K562 (cell line): ENCODE results near the gene SHE. TPM values are rescaled to one million over a fixed set of nuclear protein-coding genes. Genes with fewer than 3 reads are reported as not detected.

Source experiments
- ATAC-seq: fragments of 200-7000 bp; cut with Tn5 transposase; 3 replicates; pipeline ENCODE4 v1.9.1; 2020; ENCODE audit warnings: moderate library complexity
- BruUV-seq: library from RNA; stranded (reverse); fragments of 400-500 nt; replicated peaks from 2 replicates; lab custom pipeline; 2021; lab: Mats Ljungman, UMichigan
- CTCF ChIA-PET: fragments of 300-600 bp; formaldehyde crosslinking; extraction: SDS; loops from one replicate; lab custom pipeline; 2021; ENCODE audit warnings: low intra/inter-chr PET ratio; lab: Yijun Ruan, JAX
- POLR2A ChIA-PET: fragments of 300-600, 350-650 bp; sonication (Branson Sonifier 250); formaldehyde crosslinking; extraction: SDS; loops from one replicate; lab custom pipeline; 2021; ENCODE audit warnings: antibody characterized with exemption, inconsistent platforms; lab: Yijun Ruan, JAX
- DNase-seq, 4 experiments: peaks; one replicate each; pipeline versions ENCODE4 v3.0.0 to v3.0.0-alpha.2; 2011 to 2018; ENCODE audit warnings: low spot score in 3 of 4, mixed read lengths in 3 of 4; ENCODE audit errors: extremely low read depth in 1 of 4
- FAIRE-seq: peaks from 2 replicates; lab custom pipeline; 2011; peaks lifted over from hg19 to GRCh38; lab: Jason Lieb, UNC
- H2AFZ ChIP-seq: 2 replicates; pipeline ENCODE4 v1.6.0; 2011; ENCODE audit warnings: low read depth, low read length, control low read depth, inconsistent platforms
- H3K27ac ChIP-seq: fragments of 200-600 bp; 3 replicates; pipeline ENCODE4 v1.8.0; 2011; ENCODE audit warnings: low read depth, mild to moderate bottlenecking, control low read depth, inconsistent platforms, low read length, moderate library complexity, mixed read lengths; ENCODE audit errors: extremely low read depth
- H3K27me3 ChIP-seq, 2 experiments: fragments of 300-600 bp in 1 of 2; 2 replicates in 1 of 2; 3 replicates in 1 of 2; pipeline versions ENCODE4 v1.6.0 to v1.8.0; 2011; ENCODE audit warnings: inconsistent platforms in 2 of 2, low read length in 2 of 2, mild to moderate bottlenecking in 1 of 2, mixed read lengths in 1 of 2, moderate library complexity in 1 of 2; ENCODE audit not compliant: control insufficient read depth in 2 of 2, insufficient read depth in 2 of 2
- H3K36me3 ChIP-seq: fragments of 300-600 bp; 3 replicates; pipeline ENCODE4 v1.8.0; 2011; ENCODE audit warnings: mild to moderate bottlenecking, low read length, inconsistent platforms; ENCODE audit not compliant: control insufficient read depth, insufficient read depth
- H3K4me1 ChIP-seq, 2 experiments: fragments of 200-600 bp in 1 of 2; replicated peaks in 1 of 2; 2 replicates in 1 of 2; 3 replicates in 1 of 2; pipeline versions ENCODE4 v1.5.1 to v1.8.0; 2011; ENCODE audit warnings: inconsistent platforms in 2 of 2, low read length in 2 of 2, mild to moderate bottlenecking in 1 of 2, mixed read lengths in 1 of 2, moderate library complexity in 1 of 2; ENCODE audit not compliant: control insufficient read depth in 2 of 2, insufficient read depth in 2 of 2
- H3K4me2 ChIP-seq: 2 replicates; pipeline ENCODE4 v1.6.1; 2011; ENCODE audit warnings: low read length, control low read depth, inconsistent platforms, mixed read lengths; ENCODE audit not compliant: insufficient read depth
- H3K4me3 ChIP-seq: fragments of 200-600 bp; sonication (generic), shearing (Covaris generic); 2 replicates; pipeline ENCODE4 v1.5.1; 2016; ENCODE audit warnings: control low read depth, inconsistent platforms
- H3K79me2 ChIP-seq: fragments of 200-600 bp; 3 replicates; pipeline ENCODE4 v1.8.0; 2011; ENCODE audit warnings: low read length, inconsistent platforms; ENCODE audit not compliant: control insufficient read depth, insufficient read depth
- H3K9ac ChIP-seq, 2 experiments: 2 replicates each; pipeline versions ENCODE4 v1.6.0 to v1.6.1; 2011; ENCODE audit warnings: low read depth in 2 of 2, low read length in 2 of 2, control low read depth in 1 of 2, inconsistent platforms in 1 of 2, mild to moderate bottlenecking in 1 of 2, mixed read lengths in 1 of 2; ENCODE audit not compliant: insufficient read depth in 1 of 2
- H3K9me1 ChIP-seq: one replicate; pipeline ENCODE4 v1.6.0; 2011; ENCODE audit warnings: inconsistent platforms, mild to moderate bottlenecking, low read length, moderate library complexity; ENCODE audit not compliant: control insufficient read depth, insufficient read depth
- H3K9me3 ChIP-seq: replicated peaks from 2 replicates; pipeline ENCODE4 v1.5.1; 2011; ENCODE audit warnings: low read depth, low read length, inconsistent platforms; ENCODE audit not compliant: control insufficient read depth, insufficient read depth
- H4K20me1 ChIP-seq: replicated peaks from 2 replicates; pipeline ENCODE4 v1.6.1; 2011; ENCODE audit warnings: low read length, inconsistent platforms, mixed read lengths; ENCODE audit not compliant: control insufficient read depth, insufficient read depth
- HOXB6 ChIP-seq: fragments of 250-450 bp; sonication (Bioruptor Pico); IDR thresholded peaks from 2 replicates; pipeline ENCODE4 v1.5.1; 2022; ENCODE audit warnings: mild to moderate bottlenecking, borderline replicate concordance
- RBM39 ChIP-seq: fragments of 200-400 bp; formaldehyde crosslinking; optimal IDR thresholded peaks from 2 replicates; pipeline ENCODE3; 2018; ENCODE audit warnings: low read depth, low read length
- SREBF2 ChIP-seq: sonication (generic); formaldehyde crosslinking; IDR thresholded peaks from 2 replicates; pipeline ENCODE4 v1.4.0; 2020; ENCODE audit warnings: mild to moderate bottlenecking, missing genetic modification reagents
- WGBS: fragments of 100-300 bp; shearing (Covaris generic); methylation state at CpG from one replicate; pipeline ENCODE4 v1.1.6; 2016; ENCODE audit warnings: low coverage, mixed read lengths; ENCODE audit not compliant: insufficient coverage; ENCODE audit errors: missing lambda C conversion rate; 5-methylcytosine and 5-hydroxymethylcytosine counted together
- in situ Hi-C: fragments of 300-500 bp; cut with MboI; formaldehyde crosslinking; loops from 4 replicates; pipeline ENCODE4 v1.15.0; 2018; ENCODE audit warnings: inconsistent platforms, mixed read lengths
- intact Hi-C: fragments of 100-400 bp; cut with micrococcal nuclease; formaldehyde crosslinking; loops from 2 replicates; pipeline ENCODE4 v1.14.2; 2022
- polyA plus RNA-seq, 8 experiments: library from polyadenylated mRNA; depleted of rRNA in 4 of 8; stranded (reverse) in 5 of 8; unstranded in 3 of 8; fragments of >200 nt; fragmentation: Nextera tagmentation in 2 of 8; fragmentation: Illumina TruSeq in 1 of 8; extraction: Ambion mirVana in 2 of 8; extraction: Trizol in 1 of 8; gene quantifications; 2 replicates each; pipeline versions ENCODE4 v1.2.1 to v1.2.3, GENCODE V29; 2011 to 2014; ENCODE audit warnings: inconsistent platforms in 1 of 8, missing spikeins in 1 of 8
- total RNA-seq, 7 experiments: library from RNA; depleted of rRNA in 6 of 7; stranded (reverse); fragments of >200 nt in 6 of 7; fragmentation: Illumina TruSeq in 2 of 7; extraction: Trizol in 2 of 7; gene quantifications; 2 replicates each; pipeline versions ENCODE4 v1.2.1 to v1.2.3, GENCODE V29; 2011 to 2021; ENCODE audit warnings: low replicate concordance in 1 of 7
- TF ChIP-seq, protein P1 (sequence below): sonication (generic); formaldehyde crosslinking; IDR thresholded peaks from 2 replicates; pipeline ENCODE4 v1.8.0; 2022; ENCODE audit warnings: mild to moderate bottlenecking, missing genetic modification reagents
- TF ChIP-seq, protein P2 (sequence below), 2 experiments: fragments of 450-650 bp in 1 of 2; sonication (generic) in 1 of 2; formaldehyde crosslinking in 1 of 2; IDR thresholded peaks; 2 replicates each; pipeline versions ENCODE4 v1.7.1 to v1.9.0; 2016 to 2022; ENCODE audit warnings: inconsistent platforms in 1 of 2, mild to moderate bottlenecking in 1 of 2, missing genetic modification reagents in 1 of 2

The SHE gene
- total and polyA plus RNA-seq, 9 of the 15 experiments (the other 6 are each of a cell fraction or from before 2014, with no cell fraction given), result 0.01 to 0.05 TPM; not detected in 7

DNA sequence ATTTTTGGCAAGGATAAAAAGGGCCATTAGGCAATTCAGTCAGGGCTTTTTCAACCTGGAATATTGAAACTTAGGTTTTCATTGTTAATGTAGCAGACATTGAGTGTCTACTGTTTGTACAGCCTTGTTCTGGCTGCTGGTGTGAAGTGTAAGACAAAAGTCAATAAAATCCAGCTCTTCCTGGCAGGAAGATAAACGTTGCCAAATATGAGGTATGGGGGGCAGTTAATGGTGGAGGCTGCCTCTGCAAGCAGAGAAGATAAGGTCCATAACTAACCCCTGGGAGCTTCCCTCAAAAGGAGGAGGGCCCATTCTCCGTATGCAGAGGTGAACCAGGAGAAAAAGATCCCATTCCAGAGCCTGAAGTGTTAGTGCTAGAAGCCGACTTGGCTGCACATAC lies 19.5 kb upstream of the SHE start:
- no peaks in the 10 kb centered on the region for H3K9me3 ChIP-seq
- no TSS peak for BruUV-seq
- H3K27ac ChIP-seq, result no peak overlapping the region
- peaks cover 15 to 35% of the 10 kb centered on the region in 2 experiments for H3K27me3 ChIP-seq
- no peak for FAIRE-seq
- H4K20me1 ChIP-seq, result no peaks in the 10 kb centered on the region
- no peaks in the 10 kb centered on the region for H3K9me1 ChIP-seq
- 3% methylated on average over 3 of the region's 3 CpGs for WGBS
- CTCF ChIA-PET, result no interaction called here
- H3K4me1 ChIP-seq, result peaks cover 0 to 4% of the 10 kb centered on the region in 2 experiments; a peak in 1 of 5 replicates
- POLR2A ChIA-PET, result interaction anchor here (0.6 to 2.3 kb wide), 4 partner anchors 12 to 1041 kb away, joined by 3 to 12 read pairs (median 3); partner anchors contain the start of gene ASH1L
- no peaks in the 10 kb centered on the region for H3K36me3 ChIP-seq
- TF ChIP-seq SREBF2, result no peak
- TF ChIP-seq HOXB6 (CRISPR knock-in tag), result no peak
- TF ChIP-seq, protein P1, sequence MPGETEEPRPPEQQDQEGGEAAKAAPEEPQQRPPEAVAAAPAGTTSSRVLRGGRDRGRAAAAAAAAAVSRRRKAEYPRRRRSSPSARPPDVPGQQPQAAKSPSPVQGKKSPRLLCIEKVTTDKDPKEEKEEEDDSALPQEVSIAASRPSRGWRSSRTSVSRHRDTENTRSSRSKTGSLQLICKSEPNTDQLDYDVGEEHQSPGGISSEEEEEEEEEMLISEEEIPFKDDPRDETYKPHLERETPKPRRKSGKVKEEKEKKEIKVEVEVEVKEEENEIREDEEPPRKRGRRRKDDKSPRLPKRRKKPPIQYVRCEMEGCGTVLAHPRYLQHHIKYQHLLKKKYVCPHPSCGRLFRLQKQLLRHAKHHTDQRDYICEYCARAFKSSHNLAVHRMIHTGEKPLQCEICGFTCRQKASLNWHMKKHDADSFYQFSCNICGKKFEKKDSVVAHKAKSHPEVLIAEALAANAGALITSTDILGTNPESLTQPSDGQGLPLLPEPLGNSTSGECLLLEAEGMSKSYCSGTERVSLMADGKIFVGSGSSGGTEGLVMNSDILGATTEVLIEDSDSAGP (CRISPR knock-in tag), result no peak
- TF ChIP-seq, protein P2, sequence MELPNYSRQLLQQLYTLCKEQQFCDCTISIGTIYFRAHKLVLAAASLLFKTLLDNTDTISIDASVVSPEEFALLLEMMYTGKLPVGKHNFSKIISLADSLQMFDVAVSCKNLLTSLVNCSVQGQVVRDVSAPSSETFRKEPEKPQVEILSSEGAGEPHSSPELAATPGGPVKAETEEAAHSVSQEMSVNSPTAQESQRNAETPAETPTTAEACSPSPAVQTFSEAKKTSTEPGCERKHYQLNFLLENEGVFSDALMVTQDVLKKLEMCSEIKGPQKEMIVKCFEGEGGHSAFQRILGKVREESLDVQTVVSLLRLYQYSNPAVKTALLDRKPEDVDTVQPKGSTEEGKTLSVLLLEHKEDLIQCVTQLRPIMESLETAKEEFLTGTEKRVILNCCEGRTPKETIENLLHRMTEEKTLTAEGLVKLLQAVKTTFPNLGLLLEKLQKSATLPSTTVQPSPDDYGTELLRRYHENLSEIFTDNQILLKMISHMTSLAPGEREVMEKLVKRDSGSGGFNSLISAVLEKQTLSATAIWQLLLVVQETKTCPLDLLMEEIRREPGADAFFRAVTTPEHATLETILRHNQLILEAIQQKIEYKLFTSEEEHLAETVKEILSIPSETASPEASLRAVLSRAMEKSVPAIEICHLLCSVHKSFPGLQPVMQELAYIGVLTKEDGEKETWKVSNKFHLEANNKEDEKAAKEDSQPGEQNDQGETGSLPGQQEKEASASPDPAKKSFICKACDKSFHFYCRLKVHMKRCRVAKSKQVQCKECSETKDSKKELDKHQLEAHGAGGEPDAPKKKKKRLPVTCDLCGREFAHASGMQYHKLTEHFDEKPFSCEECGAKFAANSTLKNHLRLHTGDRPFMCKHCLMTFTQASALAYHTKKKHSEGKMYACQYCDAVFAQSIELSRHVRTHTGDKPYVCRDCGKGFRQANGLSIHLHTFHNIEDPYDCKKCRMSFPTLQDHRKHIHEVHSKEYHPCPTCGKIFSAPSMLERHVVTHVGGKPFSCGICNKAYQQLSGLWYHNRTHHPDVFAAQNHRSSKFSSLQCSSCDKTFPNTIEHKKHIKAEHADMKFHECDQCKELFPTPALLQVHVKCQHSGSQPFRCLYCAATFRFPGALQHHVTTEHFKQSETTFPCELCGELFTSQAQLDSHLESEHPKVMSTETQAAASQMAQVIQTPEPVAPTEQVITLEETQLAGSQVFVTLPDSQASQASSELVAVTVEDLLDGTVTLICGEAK (IDR thresholded peaks at IDR 0.05), result no peak
- TF ChIP-seq, protein P2 (CRISPR knock-in tag; IDR thresholded peaks at IDR 0.05), result no peak
- no peak for TF ChIP-seq RBM39
- no peak overlapping the region for H2AFZ ChIP-seq
- intact Hi-C loops (no loop called here), in situ Hi-C loops (loop anchor here (5.0 kb wide), 1 partner anchor 34 kb away; no protein-coding TSS in a partner anchor)
- no peak overlapping the region; a peak in 1 of 4 replicates for H3K9ac ChIP-seq
- no peak overlapping the region for H3K4me3 ChIP-seq
- no peaks in the 10 kb centered on the region for H3K79me2 ChIP-seq
- DNase-seq, result no peak
- H3K4me2 ChIP-seq, result no peak overlapping the region
- no peak for ATAC-seq
